GM21576 (cell line): Measurements from ENCODE around the gene CAMTA1.
A peak's percentile ranks its signal among the peaks of the same experiment; 100 is the strongest.

ENCODE experiments used
- ATAC-seq: cut with Tn5 transposase; IDR thresholded peaks from one replicate; pipeline ENCODE4 v1.9.1; 2021; ENCODE audit warnings: mild to moderate bottlenecking, moderate library complexity; ENCODE audit not compliant: unreplicated experiment

The CAMTA1 gene

GRCh38 chr1:6776389-6776788, 8.9 kb upstream of the CAMTA1 start:
- no peak for ATAC-seq

DNA sequence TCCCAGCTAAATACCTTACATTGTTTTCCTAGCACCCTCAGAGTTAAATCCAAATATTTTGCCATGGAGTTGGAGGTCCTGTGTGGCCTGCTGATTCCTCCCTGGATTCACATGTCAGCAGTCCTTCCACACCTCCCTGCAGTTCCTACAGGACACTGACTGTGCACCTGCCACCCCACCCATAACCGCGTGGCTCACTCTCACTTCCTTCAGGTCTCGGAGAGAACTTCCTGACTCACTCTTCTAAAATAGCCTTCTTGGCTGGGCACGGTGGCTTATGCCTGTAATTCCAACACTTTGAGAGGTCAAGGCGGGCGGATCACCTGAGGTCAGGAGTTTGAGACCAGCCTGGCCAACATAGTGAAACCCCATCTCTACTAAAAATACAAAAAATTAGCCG, 8.4 kb upstream of the CAMTA1 start:
- no peak for ATAC-seq

DNA sequence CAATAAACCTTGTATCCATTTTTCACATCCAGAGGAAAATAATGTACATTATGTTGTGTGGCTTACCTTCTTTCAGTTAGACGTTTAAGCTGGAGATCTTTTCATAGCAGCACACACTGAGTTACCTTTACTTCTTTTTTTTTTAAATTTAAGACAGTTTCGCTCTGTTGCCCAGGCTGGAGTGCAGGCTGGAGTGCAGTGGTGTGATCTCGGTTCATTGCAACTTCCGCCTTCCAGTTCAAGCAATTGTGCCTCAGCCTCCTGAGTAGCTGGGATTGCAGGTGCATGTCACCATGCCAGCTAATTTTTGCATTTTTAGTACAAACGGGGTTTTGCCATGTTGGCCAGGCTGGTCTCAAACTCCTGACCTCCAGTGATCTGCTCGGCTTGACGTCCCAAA, 7.4 kb upstream of the CAMTA1 start:
- no peak for ATAC-seq

DNA sequence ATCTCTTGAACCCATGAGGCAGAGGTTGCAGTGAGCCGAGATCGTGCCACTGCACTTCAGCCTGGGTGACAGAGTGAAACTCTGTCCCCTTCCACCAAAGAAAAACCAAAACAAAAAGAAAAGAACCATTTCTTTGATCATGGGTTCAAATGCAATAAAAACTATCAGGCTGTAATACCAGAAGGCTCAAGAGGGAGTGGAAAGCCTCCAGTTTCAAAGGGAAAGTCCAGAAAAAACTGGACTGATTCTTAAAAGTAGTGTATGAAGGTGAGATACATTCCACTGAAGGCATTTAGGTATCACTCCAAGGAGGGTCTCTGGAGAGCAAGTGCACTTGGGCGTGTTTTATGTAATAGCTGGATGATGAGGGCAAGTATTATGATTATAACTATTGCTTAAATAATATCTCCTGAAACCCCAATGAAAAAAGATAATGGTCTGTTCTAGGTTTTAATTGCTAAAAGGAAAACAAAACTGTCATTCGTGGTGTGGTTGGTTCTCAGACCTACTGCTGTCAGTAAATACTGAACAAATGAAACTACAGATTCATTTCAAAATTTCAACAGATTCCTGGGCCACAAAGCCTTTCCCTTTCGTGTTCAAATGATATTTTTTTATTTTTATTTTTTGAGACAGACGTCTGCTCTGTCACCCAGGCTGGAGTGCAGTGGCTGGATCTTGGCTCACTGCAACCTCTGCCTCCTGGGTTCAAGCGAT, 6.0 kb upstream of the CAMTA1 start:
- no peak for ATAC-seq

DNA sequence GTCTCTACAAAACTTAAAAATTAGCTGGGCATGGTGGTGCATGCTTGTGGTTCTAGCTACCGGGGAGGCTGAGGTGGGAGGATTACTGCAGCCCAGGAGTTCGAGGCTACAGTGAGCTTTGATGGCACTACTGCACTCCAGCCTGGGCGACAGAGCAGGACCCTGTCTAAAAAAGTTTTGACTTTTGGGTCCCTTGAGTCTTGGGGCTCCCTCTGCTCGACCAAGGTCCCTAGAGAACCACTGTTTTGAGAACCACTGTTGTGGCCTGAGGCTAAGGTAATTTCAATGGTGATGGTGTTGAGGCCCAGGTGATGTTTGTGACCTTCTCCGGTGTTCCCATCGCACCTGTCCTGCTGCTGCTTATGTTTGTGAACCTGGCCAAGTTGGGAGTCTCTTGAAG, 3.1 kb upstream of the CAMTA1 start:
- no peak for ATAC-seq

GRCh38 chr1:6783221-6783620, 2.0 kb upstream of the CAMTA1 start:
- no peak for ATAC-seq

DNA sequence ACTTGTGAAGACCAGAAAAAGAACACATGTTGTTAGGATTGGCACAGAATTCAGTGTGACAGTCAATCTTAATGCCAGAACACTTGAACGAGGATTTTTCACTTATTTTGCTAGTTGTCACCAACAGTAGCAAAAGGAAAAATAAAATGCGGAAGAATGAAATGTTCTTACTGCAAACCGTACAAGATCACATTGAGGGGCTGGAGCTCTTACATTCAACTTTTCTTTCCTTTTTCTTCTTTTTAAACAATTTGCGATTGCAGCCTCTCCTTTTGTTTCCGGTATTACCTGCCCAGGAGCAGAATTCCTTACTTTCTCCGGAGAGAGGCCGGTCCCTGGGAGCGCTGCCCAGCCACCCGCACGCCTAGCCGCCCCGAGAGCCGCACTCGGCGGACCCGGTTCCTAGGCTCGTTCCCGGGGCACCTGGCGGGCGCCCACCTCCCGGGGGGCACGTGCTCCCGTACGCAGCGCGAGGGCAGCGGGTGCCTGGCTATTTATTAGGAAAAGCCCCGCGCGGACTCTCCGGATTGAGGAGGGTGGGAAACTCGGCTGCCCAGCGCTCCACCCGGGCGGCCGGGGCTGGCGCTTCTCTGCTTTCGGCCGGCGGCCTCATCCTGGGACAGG, 1.2 kb upstream of the CAMTA1 start:
- peak; percentile 2 for ATAC-seq

GRCh38 chr1:6784560-6785317, 515 bp upstream of the CAMTA1 start:
- ATAC-seq, result peak; percentile 74

DNA sequence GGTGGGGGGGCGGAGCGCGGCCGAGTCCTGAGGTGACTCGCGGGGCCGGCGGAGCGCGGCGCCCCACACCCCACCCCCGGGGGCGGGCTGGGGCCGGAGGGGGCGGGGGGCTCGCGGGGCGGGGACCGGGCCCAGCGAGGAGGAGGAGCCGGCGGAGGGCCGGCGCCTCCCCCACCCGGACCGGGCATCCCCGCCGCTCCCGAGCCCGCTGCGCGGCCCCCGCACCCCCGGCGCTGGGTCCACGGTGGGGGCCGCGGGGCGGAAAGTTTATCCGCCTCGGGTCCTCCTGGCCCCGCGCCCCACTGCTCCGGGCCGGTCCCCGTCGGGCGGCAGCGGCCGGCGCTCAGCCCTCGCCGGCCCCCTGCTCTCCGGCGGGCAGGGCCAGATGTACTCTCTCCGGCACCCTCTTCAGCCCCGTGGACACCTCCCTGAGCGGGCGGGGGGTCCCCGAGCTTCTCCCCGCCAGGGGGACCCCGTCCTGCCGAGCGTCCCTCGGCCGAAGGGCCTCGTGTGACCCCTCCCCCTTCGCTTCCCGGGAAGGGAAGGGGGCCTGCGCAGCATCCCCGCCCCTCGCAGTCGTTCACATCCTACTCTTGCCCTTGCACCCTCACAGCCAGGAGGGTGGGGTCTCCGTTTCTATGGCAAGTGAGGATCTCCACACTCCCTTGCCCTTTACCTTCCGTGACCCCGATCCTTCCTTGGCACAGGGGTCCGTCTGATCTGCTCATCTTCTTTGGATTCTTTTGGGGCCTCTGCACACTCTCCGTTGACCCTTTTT, 663 bp downstream of the CAMTA1 start:
- ATAC-seq, result no peak

GRCh38 chr1:6788946-6789345, 3.7 kb downstream of the CAMTA1 start:
- no peak for ATAC-seq

DNA sequence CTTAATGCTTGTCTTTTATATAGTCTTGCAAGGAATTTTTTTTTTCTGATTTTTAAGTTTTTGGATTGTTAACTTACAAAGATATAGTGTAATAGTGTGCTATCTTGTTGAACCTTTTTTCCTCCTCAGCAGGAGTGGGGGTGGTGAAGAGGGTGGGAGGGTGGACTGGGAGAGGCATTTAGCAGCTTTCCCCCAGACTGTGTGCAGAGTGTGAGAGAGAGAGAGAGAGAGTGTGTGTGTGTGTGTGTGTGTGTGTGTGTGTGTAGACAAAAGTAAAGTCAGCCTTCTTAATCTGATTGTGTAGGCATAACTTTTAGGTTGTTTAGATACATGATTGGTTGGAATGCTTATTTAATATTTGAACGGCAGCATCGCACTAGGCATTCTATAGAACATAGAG, 4.9 kb downstream of the CAMTA1 start:
- no peak for ATAC-seq

DNA sequence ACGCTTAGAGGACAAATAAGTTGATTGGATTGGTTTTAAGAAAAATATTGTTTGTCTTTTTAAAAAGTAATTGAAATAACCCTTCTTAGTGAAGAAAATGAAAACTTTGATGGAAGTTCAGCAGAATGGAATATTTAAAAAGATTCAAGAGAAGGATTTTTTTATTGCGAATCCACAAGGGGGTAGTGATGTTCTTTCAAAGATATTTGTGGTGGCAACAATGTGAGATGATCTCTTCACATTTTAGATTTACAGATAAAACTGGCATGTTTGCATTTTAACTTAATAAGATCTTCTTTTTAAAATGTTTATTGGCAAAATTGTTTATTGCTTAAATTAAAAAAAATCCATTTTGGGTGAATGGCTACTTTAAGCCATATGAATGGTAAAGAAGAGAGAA, 8.9 kb downstream of the CAMTA1 start:
- no peak for ATAC-seq

- no peak for ATAC-seq
These were observed 9.9 kb downstream of the CAMTA1 start for GRCh38 chr1:6795203-6795602.

GRCh38 chr1:6795661-6796060, 10.4 kb downstream of the CAMTA1 start:
- no peak for ATAC-seq

GRCh38 chr1:6796095-6796494, 10.8 kb downstream of the CAMTA1 start:
- ATAC-seq, result no peak

- ATAC-seq, result no peak
These were observed 14.2 kb downstream of the CAMTA1 start for GRCh38 chr1:6799499-6799898.

GRCh38 chr1:6800745-6801144, 15.5 kb downstream of the CAMTA1 start:
- no peak for ATAC-seq

- no peak for ATAC-seq
These were observed 15.9 kb downstream of the CAMTA1 start for GRCh38 chr1:6801199-6801598.

DNA sequence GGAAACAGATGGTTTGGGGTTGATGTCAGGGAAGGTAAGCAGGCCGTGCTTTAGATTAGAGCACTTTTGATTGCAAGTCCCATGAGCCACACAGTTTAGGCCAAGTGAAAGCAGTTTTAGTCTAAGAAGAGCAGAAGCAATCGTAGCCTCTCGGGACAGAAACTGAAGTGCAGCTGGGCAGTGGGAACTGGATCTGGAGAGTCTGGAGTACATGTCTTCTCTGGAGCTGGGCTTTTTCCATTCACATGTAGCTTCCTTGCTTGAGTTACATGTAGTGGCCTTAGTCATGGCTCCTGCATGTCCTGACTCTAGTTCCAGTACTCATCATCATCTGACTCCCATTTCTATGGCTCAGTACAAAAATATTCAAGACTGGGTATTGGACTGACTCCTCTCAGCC, 16.7 kb downstream of the CAMTA1 start:
- ATAC-seq, result no peak

DNA sequence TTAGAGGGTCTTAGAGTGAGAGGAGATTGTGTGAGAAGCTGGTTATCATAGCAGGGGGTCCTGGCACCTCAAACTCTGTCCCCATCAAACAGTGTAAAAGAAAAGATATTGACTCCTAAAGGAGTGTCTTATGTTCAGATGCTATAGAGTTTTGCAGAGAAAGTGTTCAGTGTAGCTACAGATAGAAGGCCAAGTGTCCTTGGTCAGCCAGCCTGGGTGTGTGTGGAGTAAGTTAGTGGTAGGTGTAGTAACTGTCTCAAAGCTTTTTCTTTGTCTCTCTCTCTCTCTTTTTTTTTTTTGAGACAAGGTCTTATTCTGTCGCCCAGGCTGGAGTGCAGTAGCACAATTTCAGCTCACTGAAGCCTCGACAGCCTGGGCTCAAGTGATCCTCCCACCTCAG, 17.2 kb downstream of the CAMTA1 start:
- ATAC-seq, result no peak

GRCh38 chr1:6802893-6803292, 17.6 kb downstream of the CAMTA1 start:
- no peak for ATAC-seq
